Mesendoderm (in vitro differentiated cells): ENCODE measurements around the gene ZNF14.
"Not testable (repeated sequence)": the region's sequence is repeated elsewhere in the genome, so short reads cannot be mapped to it uniquely, and the experiment has no call there.

Source experiments
- DNase-seq: peaks from one replicate; pipeline ENCODE4 v3.0.0; 2013
- H2AK5ac ChIP-seq: 2 replicates; pipeline ENCODE4 v1.6.1; 2013; ENCODE audit warnings: low read length, inconsistent platforms
- H2BK120ac ChIP-seq: 2 replicates; pipeline ENCODE4 v1.6.1; 2013; ENCODE audit warnings: low read depth, mild to moderate bottlenecking, low read length, moderate library complexity, mixed read lengths
- H2BK15ac ChIP-seq: replicated peaks from 2 replicates; pipeline ENCODE4 v1.6.1; 2013; ENCODE audit warnings: low read depth, mild to moderate bottlenecking, moderate library complexity
- H2BK5ac ChIP-seq: 2 replicates; pipeline ENCODE4 v1.6.1; 2013; ENCODE audit warnings: low read length, inconsistent platforms
- H3K18ac ChIP-seq: 2 replicates; pipeline ENCODE4 v1.6.1; 2013; ENCODE audit warnings: mild to moderate bottlenecking, low read length, mixed read lengths
- H3K23ac ChIP-seq: one replicate; pipeline ENCODE4 v1.6.1; 2013; ENCODE audit warnings: low read length
- H3K27ac ChIP-seq: 2 replicates; pipeline ENCODE4 v1.5.1; 2013; ENCODE audit warnings: low read depth, mild to moderate bottlenecking, inconsistent platforms, low read length, moderate library complexity
- H3K27me3 ChIP-seq: 2 replicates; pipeline ENCODE4 v1.6.1; 2013; ENCODE audit warnings: low read length, control low read depth, mild to moderate bottlenecking, inconsistent platforms; ENCODE audit not compliant: insufficient read depth, poor library complexity
- H3K36me3 ChIP-seq: 2 replicates; pipeline ENCODE4 v1.6.1; 2013; ENCODE audit warnings: low read length, inconsistent platforms; ENCODE audit not compliant: control insufficient read depth, insufficient read depth
- H3K4ac ChIP-seq: one replicate; pipeline ENCODE4 v1.6.1; 2013; ENCODE audit warnings: low read depth, mild to moderate bottlenecking, low read length, moderate library complexity
- H3K4me1 ChIP-seq: 2 replicates; pipeline ENCODE4 v1.6.1; 2013; ENCODE audit warnings: low read depth, low read length, inconsistent platforms; ENCODE audit not compliant: control insufficient read depth
- H3K4me2 ChIP-seq: 2 replicates; pipeline ENCODE4 v1.6.1; 2013; ENCODE audit warnings: low read length
- H3K4me3 ChIP-seq: 2 replicates; pipeline ENCODE4 v1.5.1; 2013; ENCODE audit warnings: mild to moderate bottlenecking, low read length
- H3K56ac ChIP-seq: one replicate; pipeline ENCODE4 v1.6.1; 2013; ENCODE audit warnings: low read length
- H3K79me1 ChIP-seq: 2 replicates; pipeline ENCODE4 v1.6.1; 2013; ENCODE audit warnings: low read length, inconsistent platforms
- H3K79me2 ChIP-seq: 2 replicates; pipeline ENCODE4 v1.6.1; 2013; ENCODE audit warnings: mild to moderate bottlenecking, low read length; ENCODE audit not compliant: control insufficient read depth, insufficient read depth
- H3K9ac ChIP-seq: 2 replicates; pipeline ENCODE4 v1.6.1; 2013; ENCODE audit warnings: low read length, inconsistent platforms
- H4K5ac ChIP-seq: one replicate; pipeline ENCODE4 v1.6.1; 2013; ENCODE audit warnings: low read length
- H4K8ac ChIP-seq: one replicate; pipeline ENCODE4 v1.6.1; 2013; ENCODE audit warnings: low read depth, mild to moderate bottlenecking, control low read depth, low read length, moderate library complexity
- WGBS: extraction: QIAGEN DNeasy Blood & Tissue Kit; methylation state at CpG from one replicate; pipeline ENCODE4 v1.1.7; 2013; ENCODE audit warnings: low lambda C conversion rate, missing lambda C conversion rate; ENCODE audit not compliant: insufficient coverage; ENCODE audit errors: extremely low coverage; 5-methylcytosine and 5-hydroxymethylcytosine counted together

ZNF14 gene

DNA sequence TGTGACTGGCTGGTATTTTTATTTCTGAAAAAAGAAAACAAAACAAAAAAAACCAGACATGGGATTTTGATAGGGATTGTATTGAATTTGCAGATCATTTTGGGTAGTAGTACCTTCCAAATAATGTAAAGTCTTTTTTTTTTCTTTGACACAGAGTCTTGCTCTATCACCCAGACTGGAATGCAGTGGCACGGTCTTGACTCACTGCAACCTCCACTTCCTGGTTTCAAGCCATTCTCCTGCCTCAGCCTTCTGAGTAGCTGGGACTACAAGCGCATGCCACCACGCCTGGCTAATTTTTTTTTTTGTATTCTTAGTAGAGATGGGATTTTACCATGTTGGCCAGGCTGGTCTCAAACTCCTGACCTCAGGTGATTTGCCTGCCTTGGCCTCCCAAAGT lies 60.1 kb downstream of the ZNF14 start:
- Histone ChIP-seq H3K79me2 (peaks cover 14% of the 10 kb centered on the region), H2AK5ac (no peak overlapping the region), H3K18ac (no peak overlapping the region), H3K79me1 (peaks cover 9% of the 10 kb centered on the region), H3K36me3 (peaks cover 1% of the 10 kb centered on the region), H3K9ac (no peak overlapping the region), H3K4ac (no peak overlapping the region), H2BK5ac (no peak overlapping the region), H4K5ac (no peak overlapping the region), H3K56ac (no peak overlapping the region), H3K4me2 (no peak overlapping the region), H2BK120ac (no peak overlapping the region), H3K27me3 (no peaks in the 10 kb centered on the region), H4K8ac (no peak overlapping the region), H3K27ac (no peak overlapping the region), H3K4me3 (no peak overlapping the region), H2BK15ac (no peak overlapping the region), H3K4me1 (no peaks in the 10 kb centered on the region), H3K23ac (no peak overlapping the region)
- no peak for DNase-seq
- WGBS, result no CpG with 5 or more reads among the region's 3 CpGs

GRCh38 chr19:19670070-19670551 lies 62.8 kb downstream of the ZNF14 start:
- H2BK15ac ChIP-seq, result no peak overlapping the region
- no peak overlapping the region for H4K8ac ChIP-seq
- no peak overlapping the region for H3K23ac ChIP-seq
- no CpG with 5 or more reads among the region's 10 CpGs for WGBS
- peak overlapping the region; percentile 86 for H3K27ac ChIP-seq
- no peak overlapping the region for H2BK5ac ChIP-seq
- H4K5ac ChIP-seq, result no peak overlapping the region
- no peaks in the 10 kb centered on the region for H3K4me1 ChIP-seq
- peak overlapping the region; percentile 65 for H3K18ac ChIP-seq
- peak; percentile 76 for DNase-seq
- peaks cover 12% of the 10 kb centered on the region for H3K79me2 ChIP-seq
- no peaks in the 10 kb centered on the region for H3K27me3 ChIP-seq
- peaks cover 3% of the 10 kb centered on the region for H3K79me1 ChIP-seq
- no peaks in the 10 kb centered on the region for H3K36me3 ChIP-seq
- H3K9ac ChIP-seq, result peak overlapping the region; percentile 93
- no peak overlapping the region for H2BK120ac ChIP-seq
- peak overlapping the region; percentile 28 for H3K4me3 ChIP-seq
- no peak overlapping the region for H2AK5ac ChIP-seq
- H3K4me2 ChIP-seq, result peak overlapping the region; percentile 66
- no peak overlapping the region for H3K4ac ChIP-seq
- H3K56ac ChIP-seq, result peak overlapping the region; percentile 63

- Histone ChIP-seq H3K36me3 (no peaks in the 10 kb centered on the region), H3K56ac (peak within 1 kb of the TSS; percentile 96), H3K4me3 (peak within 1 kb of the TSS; percentile 92), H2AK5ac (no peak within 1 kb of the TSS), H4K5ac (no peak within 1 kb of the TSS), H3K27ac (peak within 1 kb of the TSS; percentile 86), H3K23ac (no peak within 1 kb of the TSS), H3K4me2 (peak within 1 kb of the TSS; percentile 84), H2BK5ac (peak within 1 kb of the TSS; percentile 80), H2BK15ac (no peak within 1 kb of the TSS), H3K4me1 (no peaks in the 10 kb centered on the region), H2BK120ac (no peak within 1 kb of the TSS), H3K9ac (peak within 1 kb of the TSS; percentile 93), H3K27me3 (no peaks in the 10 kb centered on the region), H3K79me2 (peaks cover 12% of the 10 kb centered on the region), H3K18ac (peak within 1 kb of the TSS; percentile 91), H4K8ac (no peak within 1 kb of the TSS), H3K79me1 (peaks cover 3% of the 10 kb centered on the region), H3K4ac (peak within 1 kb of the TSS; percentile 28)
- peak; percentile 97 for DNase-seq
- WGBS, result no CpG with 5 or more reads among the region's 36 CpGs
Observed at GRCh38 chr19:19668230-19669012, 64.5 kb downstream of the ZNF14 start, which contains the start of gene ZNF101. Gene ZNF101 (plus strand): TSS chr19:19668839. CDS start chr19:19668964, 125 bp downstream.

GRCh38 chr19:19665420-19665948 lies 67.4 kb downstream of the ZNF14 start:
- peaks cover 32% of the 10 kb centered on the region for H3K79me2 ChIP-seq
- not testable (repeated sequence) for H3K27ac ChIP-seq, H2BK5ac ChIP-seq, H2BK120ac ChIP-seq, H3K4ac ChIP-seq, H3K4me2 ChIP-seq, H2BK15ac ChIP-seq, H2AK5ac ChIP-seq, H3K27me3 ChIP-seq, H3K4me1 ChIP-seq, H3K36me3 ChIP-seq, DNase-seq, H4K5ac ChIP-seq, H3K9ac ChIP-seq, H3K56ac ChIP-seq, H4K8ac ChIP-seq, H3K18ac ChIP-seq, H3K4me3 ChIP-seq, H3K23ac ChIP-seq
- H3K79me1 ChIP-seq, result peaks cover 18% of the 10 kb centered on the region
- WGBS, result no CpG with 5 or more reads among the region's 22 CpGs

DNA sequence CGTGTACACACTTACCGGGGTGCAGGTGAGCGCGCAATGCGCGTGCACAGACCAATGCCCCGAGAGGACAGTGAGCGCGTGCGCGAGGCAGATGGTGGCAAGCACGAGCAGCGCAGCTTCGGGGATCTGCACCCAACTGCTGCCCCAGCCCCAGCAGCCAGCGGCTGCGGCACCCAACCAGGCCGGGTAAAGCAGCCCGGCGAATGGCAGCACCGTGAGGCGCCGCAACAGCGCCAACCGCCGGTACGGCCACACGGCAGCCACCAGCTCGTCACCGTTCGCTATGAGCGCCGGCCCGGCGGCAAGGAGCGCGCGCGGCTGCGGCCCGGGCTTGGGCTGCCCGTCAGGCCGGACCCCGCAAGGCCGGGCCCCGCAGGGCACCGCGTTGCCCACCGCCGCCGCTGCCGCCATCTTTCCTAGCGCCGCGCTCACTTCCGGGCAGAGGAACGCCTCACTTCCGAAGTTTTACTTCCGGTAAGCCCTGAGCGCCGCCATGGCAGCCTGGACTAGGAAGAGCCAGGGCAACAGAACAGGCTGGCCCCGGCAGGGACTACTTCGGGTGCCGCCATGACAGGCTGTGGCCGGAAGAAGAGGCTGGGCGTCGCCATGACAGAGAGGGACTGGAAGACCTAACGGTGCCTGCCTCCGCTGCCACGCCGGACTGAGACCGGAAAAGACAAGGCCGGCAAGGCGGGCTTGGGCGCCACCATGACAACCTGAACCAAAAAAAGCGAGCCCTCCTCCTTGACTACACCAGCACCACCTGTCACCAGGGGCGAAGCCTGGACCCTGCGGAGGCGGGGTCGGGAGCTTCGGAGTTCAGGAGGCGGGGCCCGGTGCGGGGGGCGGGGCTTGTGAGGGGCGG lies 69.4 kb downstream of the ZNF14 start, which contains the start of gene ATP13A1:
ATP13A1 (minus strand) TSS at position 421 of the 865 bp plus-strand sequence; CDS start at position 411, 10 bp downstream.
- peaks cover 23% of the 10 kb centered on the region for H3K79me1 ChIP-seq
- no peak within 1 kb of the TSS for H4K8ac ChIP-seq
- no peak within 1 kb of the TSS for H4K5ac ChIP-seq
- H2AK5ac ChIP-seq, result peak within 1 kb of the TSS; percentile 52
- H2BK5ac ChIP-seq, result peak within 1 kb of the TSS; percentile 7
- DNase-seq, result peak; percentile 98
- peak within 1 kb of the TSS; percentile 98 for H3K56ac ChIP-seq
- peak within 1 kb of the TSS; percentile 46 for H3K4ac ChIP-seq
- H3K23ac ChIP-seq, result peak within 1 kb of the TSS; percentile 99
- peaks cover 7% of the 10 kb centered on the region for H3K36me3 ChIP-seq
- H3K79me2 ChIP-seq, result peaks cover 28% of the 10 kb centered on the region
- no peak within 1 kb of the TSS for H2BK15ac ChIP-seq
- H3K27ac ChIP-seq, result peak within 1 kb of the TSS; percentile 69
- H3K27me3 ChIP-seq, result no peaks in the 10 kb centered on the region
- no CpG with 5 or more reads among the region's 85 CpGs for WGBS
- H3K4me3 ChIP-seq, result peak within 1 kb of the TSS; percentile 90
- peak within 1 kb of the TSS; percentile 72 for H3K18ac ChIP-seq
- H3K4me2 ChIP-seq, result peak within 1 kb of the TSS; percentile 42
- peak within 1 kb of the TSS; percentile 94 for H3K9ac ChIP-seq
- no peak within 1 kb of the TSS for H2BK120ac ChIP-seq
- H3K4me1 ChIP-seq, result peaks cover 4% of the 10 kb centered on the region
